IMR-90 (cell line): ENCODE results near the gene GJC3. TPM values are rescaled to one million over a fixed set of nuclear protein-coding genes. Genes with fewer than 3 reads are reported as not detected.

Experiments
- ATAC-seq: fragments of 200-7000 bp; cut with Tn5 transposase; 2 replicates; pipeline ENCODE4 v1.9.1; 2020; ENCODE audit warnings: low read depth, mild to moderate bottlenecking, moderate library complexity
- BruUV-seq: library from RNA; stranded (reverse); fragments of 400-500 nt; replicated peaks from 2 replicates; lab custom pipeline; 2021; lab: Mats Ljungman, UMichigan
- CTCF ChIA-PET: fragments of 300-600 bp; formaldehyde crosslinking; extraction: SDS; loops from one replicate; lab custom pipeline; 2021; ENCODE audit warnings: antibody characterized with exemption; lab: Yijun Ruan, JAX
- POLR2A ChIA-PET: fragments of 300-600 bp; sonication (Branson Sonifier 250); formaldehyde crosslinking; loops from one replicate; lab custom pipeline; 2022; ENCODE audit warnings: antibody characterized with exemption; ENCODE audit not compliant: unreplicated experiment; lab: Charles Lee
- DNase-seq: peaks from one replicate; pipeline ENCODE4 v3.0.0; 2013
- H2AFZ ChIP-seq: replicated peaks from 2 replicates; pipeline ENCODE3; 2013; ENCODE audit warnings: low read length, mild to moderate bottlenecking; ENCODE audit not compliant: poor library complexity
- H2AK5ac ChIP-seq: 2 replicates; pipeline ENCODE4 v1.6.1; 2013; ENCODE audit warnings: low read depth, low read length, inconsistent platforms
- H2AK9ac ChIP-seq: replicated peaks from 2 replicates; pipeline ENCODE3; 2013; ENCODE audit warnings: mild to moderate bottlenecking, low read depth, low read length, moderate library complexity; ENCODE audit not compliant: poor library complexity
- H2BK120ac ChIP-seq: 2 replicates; pipeline ENCODE4 v1.6.1; 2013; ENCODE audit warnings: low read depth, low read length, inconsistent platforms
- H2BK15ac ChIP-seq: 3 replicates; pipeline ENCODE4 v1.6.1; 2013; ENCODE audit warnings: low read depth, low read length, inconsistent platforms
- H2BK20ac ChIP-seq: 2 replicates; pipeline ENCODE4 v1.6.1; 2013; ENCODE audit warnings: low read depth, mild to moderate bottlenecking, inconsistent platforms, low read length, moderate library complexity
- H2BK5ac ChIP-seq: 2 replicates; pipeline ENCODE4 v1.6.1; 2013; ENCODE audit warnings: mild to moderate bottlenecking, low read depth, low read length, inconsistent platforms; ENCODE audit not compliant: poor library complexity, severe bottlenecking
- H3K14ac ChIP-seq: replicated peaks from 2 replicates; pipeline ENCODE4 v1.6.1; 2013; ENCODE audit warnings: low read depth, low read length, inconsistent platforms
- H3K18ac ChIP-seq: 2 replicates; pipeline ENCODE4 v1.6.1; 2013; ENCODE audit warnings: low read depth, low read length, control low read depth
- H3K23ac ChIP-seq: 2 replicates; pipeline ENCODE4 v1.6.1; 2013; ENCODE audit warnings: low read depth, low read length, inconsistent platforms
- H3K27ac ChIP-seq: 2 replicates; pipeline ENCODE4 v1.5.1; 2013; ENCODE audit warnings: mild to moderate bottlenecking, control low read depth, low read length; ENCODE audit not compliant: insufficient read depth
- H3K27me3 ChIP-seq: 2 replicates; pipeline ENCODE4 v1.6.1; 2013; ENCODE audit warnings: low read length; ENCODE audit not compliant: control insufficient read depth, insufficient read depth
- H3K36me3 ChIP-seq: 2 replicates; pipeline ENCODE4 v1.6.1; 2013; ENCODE audit warnings: low read length, mixed read lengths; ENCODE audit not compliant: control insufficient read depth, insufficient read depth
- H3K4ac ChIP-seq: 2 replicates; pipeline ENCODE4 v1.6.1; 2013; ENCODE audit warnings: low read depth, low read length, inconsistent platforms
- H3K4me1 ChIP-seq: 2 replicates; pipeline ENCODE4 v1.6.1; 2013; ENCODE audit warnings: low read length, mixed read lengths; ENCODE audit not compliant: control insufficient read depth, insufficient read depth
- H3K4me2 ChIP-seq: 2 replicates; pipeline ENCODE4 v1.6.1; 2013; ENCODE audit warnings: low read depth, mild to moderate bottlenecking, control low read depth, low read length, moderate library complexity
- H3K4me3 ChIP-seq: 2 replicates; pipeline ENCODE4 v1.5.1; 2013; ENCODE audit warnings: low read depth, mild to moderate bottlenecking, control low read depth, low read length, moderate library complexity; ENCODE audit not compliant: insufficient read depth
- H3K56ac ChIP-seq: 2 replicates; pipeline ENCODE4 v1.6.1; 2013; ENCODE audit warnings: low read length, inconsistent platforms; ENCODE audit not compliant: insufficient read depth; ENCODE audit errors: extremely low read depth
- H3K79me1 ChIP-seq, 2 experiments: 2 replicates each; pipeline ENCODE4 v1.6.1; 2013; ENCODE audit warnings: low read length in 2 of 2, inconsistent platforms in 1 of 2, low read depth in 1 of 2
- H3K9ac ChIP-seq: 2 replicates; pipeline ENCODE4 v1.6.1; 2013; ENCODE audit warnings: low read depth, low read length, control low read depth
- H3K9me1 ChIP-seq: 2 replicates; pipeline ENCODE4 v1.6.1; 2013; ENCODE audit warnings: low read length, inconsistent platforms; ENCODE audit not compliant: insufficient read depth
- H3K9me3 ChIP-seq: 2 replicates; pipeline ENCODE4 v1.6.1; 2013; ENCODE audit warnings: low read length; ENCODE audit not compliant: control insufficient read depth, insufficient read depth
- H4K20me1 ChIP-seq: 2 replicates; pipeline ENCODE4 v1.6.1; 2013; ENCODE audit warnings: low read length, inconsistent platforms; ENCODE audit not compliant: insufficient read depth
- H4K5ac ChIP-seq: 2 replicates; pipeline ENCODE4 v1.6.1; 2013; ENCODE audit warnings: mild to moderate bottlenecking, low read depth, low read length, control low read depth
- H4K8ac ChIP-seq, 2 experiments: 2 replicates each; pipeline ENCODE4 v1.6.1; 2013; ENCODE audit warnings: low read depth in 2 of 2, low read length in 2 of 2, control low read depth in 1 of 2, inconsistent platforms in 1 of 2
- H4K91ac ChIP-seq: 2 replicates; pipeline ENCODE4 v1.6.1; 2013; ENCODE audit warnings: low read depth, low read length, inconsistent platforms; ENCODE audit not compliant: insufficient read depth
- MAZ ChIP-seq: IDR thresholded peaks from 2 replicates; pipeline ENCODE4 v1.6.1; 2012; ENCODE audit warnings: low read depth, mild to moderate bottlenecking, low read length, improper control_type of control experiment, moderate library complexity, borderline replicate concordance
- NFE2L2 ChIP-seq: fragments of 150-350 bp; IDR thresholded peaks from 2 replicates; pipeline ENCODE4 v1.6.1; 2016; ENCODE audit warnings: low read depth, mild to moderate bottlenecking, low read length
- POLR2A ChIP-seq: IDR thresholded peaks from 2 replicates; pipeline ENCODE4 v1.6.1; 2012; ENCODE audit warnings: mild to moderate bottlenecking, low read depth, low read length
- RFX5 ChIP-seq: IDR thresholded peaks from 2 replicates; pipeline ENCODE4 v1.8.0; 2012; ENCODE audit warnings: low read depth, mild to moderate bottlenecking, low read length, moderate library complexity
- SMC3 ChIP-seq: fragments of 150-350 bp; IDR thresholded peaks from 2 replicates; pipeline ENCODE4 v1.6.1; 2016; ENCODE audit warnings: low read depth, mild to moderate bottlenecking, antibody characterized with exemption, low read length, moderate library complexity
- WGBS, 2 experiments: methylation state at CpG; one replicate each; pipeline versions ENCODE4 v1.1.5 to v1.1.7; 2013; ENCODE audit warnings: missing lambda C conversion rate in 2 of 2; ENCODE audit not compliant: insufficient read length in 1 of 2; ENCODE audit errors: extremely low coverage in 2 of 2; 5-methylcytosine and 5-hydroxymethylcytosine counted together
- dilution Hi-C: fragments of 300-500 bp; cut with HindIII; formaldehyde crosslinking; loops from one replicate; pipeline ENCODE4 v1.14.3; 2018; ENCODE audit warnings: low sequenced_read_pairs; ENCODE audit not compliant: unreplicated experiment
- in situ Hi-C: fragments of 300-500 bp; cut with MboI; formaldehyde crosslinking; loops from 3 replicates; pipeline ENCODE4 v1.14.3; 2019; ENCODE audit warnings: low sequenced_read_pairs, inconsistent platforms, mixed read lengths
- intact Hi-C: fragments of 100-400 bp; cut with micrococcal nuclease; formaldehyde crosslinking; loops from 2 replicates; pipeline ENCODE4 v1.10.0; 2022
- polyA plus RNA-seq, 3 experiments: library from polyadenylated mRNA; depleted of rRNA; stranded (reverse); fragments of >200 nt; gene quantifications; 2 replicates each; pipeline ENCODE4 v1.2.3, GENCODE V29; 2012; ENCODE audit warnings: low replicate concordance in 1 of 3
- total RNA-seq: library from RNA; depleted of rRNA; stranded (reverse); fragments of >200 nt; gene quantifications from 2 replicates; pipeline ENCODE4 v1.2.3, GENCODE V29; 2012
- TF ChIP-seq, protein P1 (sequence below): fragments of 150-350 bp; IDR thresholded peaks from 2 replicates; pipeline ENCODE4 v1.6.1; 2016; ENCODE audit warnings: low read depth, mild to moderate bottlenecking, low read length, moderate library complexity, borderline replicate concordance

Gene GJC3
- total and polyA plus RNA-seq, 2 of the 4 experiments (the other 2 are of a cell fraction), result not detected

DNA sequence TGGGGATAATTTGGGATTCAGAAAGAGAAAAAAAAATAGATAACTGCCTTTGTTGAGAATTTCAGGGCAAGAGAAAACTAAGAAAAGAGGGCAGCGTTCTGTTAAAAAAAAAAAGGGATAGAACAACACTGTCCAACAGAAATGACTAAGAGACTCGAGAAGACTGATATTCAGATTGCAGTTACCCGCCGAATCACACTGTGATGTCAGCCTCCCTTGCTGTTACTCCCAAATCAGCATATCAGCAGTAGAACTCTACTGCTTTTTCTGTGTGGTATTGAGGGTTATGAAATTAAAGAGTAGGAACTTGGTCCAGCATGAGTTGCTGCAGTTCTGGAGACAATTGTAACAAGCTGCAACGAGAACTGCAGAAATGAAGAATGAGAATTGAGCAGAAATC is 1.9 kb downstream of the GJC3 start:
- Histone ChIP-seq H3K14ac (no peak overlapping the region), H4K8ac (no peak overlapping the region), H4K5ac (no peak overlapping the region), H2AFZ (no peak overlapping the region), H2BK120ac (no peak overlapping the region), H4K91ac (no peak overlapping the region), H4K20me1 (no peaks in the 10 kb centered on the region), H3K4me3 (no peak overlapping the region), H2AK5ac (no peak overlapping the region), H3K4me2 (no peak overlapping the region), H3K36me3 (no peaks in the 10 kb centered on the region), H2BK5ac (no peak overlapping the region), H2BK15ac (no peak overlapping the region), H3K18ac (no peak overlapping the region), H2AK9ac (no peak overlapping the region), H3K27me3 (peaks cover 13% of the 10 kb centered on the region), H3K79me1 (no peaks in the 10 kb centered on the region), H3K23ac (no peak overlapping the region), H2BK20ac (no peak overlapping the region), H3K9me3 (no peaks in the 10 kb centered on the region), H3K9ac (no peak overlapping the region), H3K4me1 (no peaks in the 10 kb centered on the region), H3K9me1 (no peaks in the 10 kb centered on the region), H3K56ac (no peak overlapping the region), H3K27ac (no peak overlapping the region), H3K4ac (no peak overlapping the region)
- DNase-seq (no peak), ATAC-seq (no peak)
- dilution Hi-C loops (no loop called here), intact Hi-C loops (loop anchor here (10.0 kb wide), 1 partner anchor 127 kb away; no protein-coding TSS in a partner anchor), in situ Hi-C loops (no loop called here)
- ChIA-PET POLR2A (no interaction called here), CTCF (no interaction called here)
- no TSS peak for BruUV-seq
- WGBS, 2 experiments, result 78% methylated on average over 2 of the region's 5 CpGs; no CpG with 5 or more reads in 1 of the 2 experiments
- no peak for TF ChIP-seq MAZ
- TF ChIP-seq NFE2L2, result no peak
- no peak for TF ChIP-seq SMC3
- no peak for TF ChIP-seq RFX5
- TF ChIP-seq POLR2A, result no peak
- TF ChIP-seq, protein P1, sequence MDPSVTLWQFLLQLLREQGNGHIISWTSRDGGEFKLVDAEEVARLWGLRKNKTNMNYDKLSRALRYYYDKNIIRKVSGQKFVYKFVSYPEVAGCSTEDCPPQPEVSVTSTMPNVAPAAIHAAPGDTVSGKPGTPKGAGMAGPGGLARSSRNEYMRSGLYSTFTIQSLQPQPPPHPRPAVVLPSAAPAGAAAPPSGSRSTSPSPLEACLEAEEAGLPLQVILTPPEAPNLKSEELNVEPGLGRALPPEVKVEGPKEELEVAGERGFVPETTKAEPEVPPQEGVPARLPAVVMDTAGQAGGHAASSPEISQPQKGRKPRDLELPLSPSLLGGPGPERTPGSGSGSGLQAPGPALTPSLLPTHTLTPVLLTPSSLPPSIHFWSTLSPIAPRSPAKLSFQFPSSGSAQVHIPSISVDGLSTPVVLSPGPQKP, result no peak
